A673 (cell line): Measurements from ENCODE around the gene PHF12.

ENCODE experiments used
- EZH2 ChIP-seq: fragments of 200-600 bp; sonication (generic); IDR thresholded peaks from 2 replicates; pipeline ENCODE4 v1.6.1; 2017; ENCODE audit warnings: borderline replicate concordance, low read depth, mild to moderate bottlenecking, mixed read lengths, antibody characterized with exemption, low read length; ENCODE audit not compliant: poor library complexity, severe bottlenecking
- TF ChIP-seq, protein P1 (sequence below): fragments of 300-800, 200-600 bp; sonication (generic); conservative IDR thresholded peaks from 2 replicates; pipeline ENCODE4 v1.5.1; 2017; ENCODE audit warnings: low read depth, mild to moderate bottlenecking, antibody characterized with exemption, low read length, moderate library complexity, mixed read lengths

DNA sequence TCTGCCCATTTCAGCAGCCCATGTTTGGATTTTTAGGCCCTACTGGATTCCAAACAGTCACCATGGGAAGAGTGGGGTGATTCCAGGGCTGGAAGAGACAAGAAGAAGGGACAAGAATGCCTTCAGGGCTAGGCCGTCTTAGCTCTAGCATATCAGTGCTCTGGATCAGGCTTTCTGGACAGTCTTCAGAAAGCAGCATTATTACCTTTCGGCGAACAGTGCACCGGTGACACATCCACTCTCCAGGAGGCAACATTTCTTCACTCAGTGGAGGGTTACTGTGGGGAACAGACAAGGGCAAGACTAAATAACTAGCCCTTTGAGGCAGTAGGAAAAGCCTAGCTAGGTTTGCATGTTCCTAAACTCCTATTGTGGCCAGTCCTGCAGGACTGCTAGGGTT, 24.5 kb downstream of the PHF12 start:
- TF ChIP-seq, protein P1, sequence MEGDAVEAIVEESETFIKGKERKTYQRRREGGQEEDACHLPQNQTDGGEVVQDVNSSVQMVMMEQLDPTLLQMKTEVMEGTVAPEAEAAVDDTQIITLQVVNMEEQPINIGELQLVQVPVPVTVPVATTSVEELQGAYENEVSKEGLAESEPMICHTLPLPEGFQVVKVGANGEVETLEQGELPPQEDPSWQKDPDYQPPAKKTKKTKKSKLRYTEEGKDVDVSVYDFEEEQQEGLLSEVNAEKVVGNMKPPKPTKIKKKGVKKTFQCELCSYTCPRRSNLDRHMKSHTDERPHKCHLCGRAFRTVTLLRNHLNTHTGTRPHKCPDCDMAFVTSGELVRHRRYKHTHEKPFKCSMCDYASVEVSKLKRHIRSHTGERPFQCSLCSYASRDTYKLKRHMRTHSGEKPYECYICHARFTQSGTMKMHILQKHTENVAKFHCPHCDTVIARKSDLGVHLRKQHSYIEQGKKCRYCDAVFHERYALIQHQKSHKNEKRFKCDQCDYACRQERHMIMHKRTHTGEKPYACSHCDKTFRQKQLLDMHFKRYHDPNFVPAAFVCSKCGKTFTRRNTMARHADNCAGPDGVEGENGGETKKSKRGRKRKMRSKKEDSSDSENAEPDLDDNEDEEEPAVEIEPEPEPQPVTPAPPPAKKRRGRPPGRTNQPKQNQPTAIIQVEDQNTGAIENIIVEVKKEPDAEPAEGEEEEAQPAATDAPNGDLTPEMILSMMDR: no peak
- no peak for TF ChIP-seq EZH2
